GM12891 (cell line): ENCODE results near the gene MGLL.

ENCODE experiments used
- DNase-seq: peaks from one replicate; pipeline ENCODE4 v3.0.0; 2011; ENCODE audit warnings: low spot score; ENCODE audit not compliant: insufficient read length
- FAIRE-seq: peaks from 2 replicates; lab custom pipeline; 2011; peaks lifted over from hg19 to GRCh38; lab: Jason Lieb, UNC
- PAX5 ChIP-seq: IDR thresholded peaks from 2 replicates; pipeline ENCODE4 v1.6.1; 2011; ENCODE audit warnings: low read length, moderate library complexity, mild to moderate bottlenecking; ENCODE audit not compliant: insufficient read depth, severe bottlenecking
- POLR2A ChIP-seq: IDR thresholded peaks from 2 replicates; pipeline ENCODE4 v1.6.1; 2011; ENCODE audit warnings: low read depth, low read length, control low read depth
- POLR2AphosphoS5 ChIP-seq: IDR thresholded peaks from 2 replicates; pipeline ENCODE4 v1.6.1; 2011; ENCODE audit warnings: low read depth, low read length, control low read depth
- POU2F2 ChIP-seq: IDR thresholded peaks from 2 replicates; pipeline ENCODE4 v1.6.1; 2011; ENCODE audit warnings: low read depth, mild to moderate bottlenecking, control low read depth, low read length, moderate library complexity
- SPI1 ChIP-seq: IDR thresholded peaks from 2 replicates; pipeline ENCODE4 v1.6.1; 2011; ENCODE audit warnings: low read depth, low read length, control low read depth
- TAF1 ChIP-seq: IDR thresholded peaks from 2 replicates; pipeline ENCODE4 v1.6.1; 2011; ENCODE audit warnings: low read depth, low read length, control low read depth

MGLL gene

DNA sequence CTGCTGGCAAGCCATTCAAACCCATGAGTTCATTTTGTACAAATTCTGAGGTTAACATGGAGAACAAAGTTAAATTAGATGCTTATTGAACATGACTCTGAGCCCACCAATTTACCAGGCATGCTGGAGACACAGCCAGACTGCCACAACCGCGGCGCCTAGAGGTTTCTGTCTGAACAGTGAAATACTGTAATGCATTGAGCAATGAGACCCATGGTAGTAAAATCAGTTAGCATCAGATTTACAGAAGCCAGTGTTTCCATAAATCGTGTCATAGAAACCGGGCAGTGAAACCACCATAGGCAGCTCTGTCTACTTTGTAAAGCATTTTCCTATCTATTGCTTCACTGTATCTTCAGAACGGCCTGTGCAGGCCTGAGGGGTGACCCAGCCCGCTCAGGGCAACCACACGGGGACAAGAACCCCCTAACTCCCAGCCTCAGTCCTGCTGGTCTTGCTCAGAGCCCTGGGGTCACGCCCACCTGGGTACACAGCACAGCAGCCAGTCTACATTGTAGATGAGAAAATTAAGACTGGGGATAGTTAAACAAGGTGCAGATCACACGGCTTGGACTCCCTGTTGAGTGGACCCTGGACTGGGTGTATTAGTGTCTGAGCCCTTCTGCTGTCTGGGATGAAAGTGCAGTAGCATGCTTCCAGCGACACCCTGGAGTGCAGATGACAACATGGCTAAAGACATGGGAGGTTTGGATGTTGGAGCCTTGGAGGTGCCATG, 44.2 kb downstream of the MGLL start:
- FAIRE-seq (no peak), DNase-seq (no peak)
- no peak for TF ChIP-seq SPI1
- no peak for TF ChIP-seq POU2F2
- no peak for TF ChIP-seq PAX5
- TF ChIP-seq POLR2A, result no peak
- no peak for TF ChIP-seq TAF1
- no peak for TF ChIP-seq POLR2AphosphoS5

GRCh38 chr3:127777332-127777731, 45.0 kb downstream of the MGLL start:
- TF ChIP-seq POLR2AphosphoS5 (no peak), PAX5 (no peak), SPI1 (no peak), POU2F2 (no peak), POLR2A (no peak), TAF1 (no peak)
- FAIRE-seq, result no peak
- no peak for DNase-seq

- FAIRE-seq, result no peak
- DNase-seq, result no peak
- TF ChIP-seq POLR2A, result no peak
- no peak for TF ChIP-seq PAX5
- no peak for TF ChIP-seq SPI1
- no peak for TF ChIP-seq TAF1
- TF ChIP-seq POLR2AphosphoS5, result no peak
- no peak for TF ChIP-seq POU2F2
Measured at GRCh38 chr3:127776347-127776746, 46.0 kb downstream of the MGLL start.

DNA sequence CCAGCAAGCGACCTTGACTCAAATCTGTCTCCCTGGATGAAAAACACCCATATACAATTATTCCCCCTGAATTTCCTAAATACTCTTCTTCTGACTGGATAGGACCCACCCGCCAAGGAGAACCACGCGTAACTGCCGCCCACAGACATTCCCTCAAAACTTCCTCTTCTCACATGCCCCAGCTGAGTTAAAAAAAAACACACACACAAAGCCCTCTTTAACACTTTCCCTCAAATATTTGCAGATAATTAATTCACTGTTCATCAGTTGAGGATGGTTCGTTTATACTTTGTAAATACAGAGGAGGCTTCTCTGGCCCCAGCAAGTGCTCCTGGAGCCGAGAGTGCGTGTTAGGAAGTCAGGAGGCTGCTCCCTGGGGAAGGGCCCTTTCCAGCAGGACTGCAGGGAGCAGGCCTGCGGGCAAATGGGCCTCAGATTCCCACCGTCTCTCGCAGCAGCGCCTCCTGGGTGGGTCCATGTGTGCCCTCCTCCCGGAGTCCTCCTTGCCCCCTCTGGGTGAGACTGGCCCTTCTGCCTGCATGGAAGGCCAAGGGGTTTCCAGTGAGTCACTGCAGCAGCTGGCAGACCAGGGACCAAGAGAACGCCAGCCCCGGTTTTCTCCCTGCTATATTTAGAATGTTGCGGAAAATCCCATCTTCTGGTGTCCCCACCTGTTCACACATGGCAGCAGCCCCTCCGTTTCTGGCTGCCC, 46.8 kb downstream of the MGLL start:
- TF ChIP-seq POLR2AphosphoS5 (no peak), TAF1 (no peak), PAX5 (no peak), POU2F2 (no peak), POLR2A (no peak), SPI1 (no peak)
- DNase-seq (no peak), FAIRE-seq (no peak)

- DNase-seq, result no peak
- no peak for FAIRE-seq
- no peak for TF ChIP-seq TAF1
- TF ChIP-seq POLR2AphosphoS5, result no peak
- TF ChIP-seq PAX5, result no peak
- no peak for TF ChIP-seq POLR2A
- TF ChIP-seq SPI1, result no peak
- no peak for TF ChIP-seq POU2F2
Measured at GRCh38 chr3:127774647-127775046, 47.7 kb downstream of the MGLL start.

DNA sequence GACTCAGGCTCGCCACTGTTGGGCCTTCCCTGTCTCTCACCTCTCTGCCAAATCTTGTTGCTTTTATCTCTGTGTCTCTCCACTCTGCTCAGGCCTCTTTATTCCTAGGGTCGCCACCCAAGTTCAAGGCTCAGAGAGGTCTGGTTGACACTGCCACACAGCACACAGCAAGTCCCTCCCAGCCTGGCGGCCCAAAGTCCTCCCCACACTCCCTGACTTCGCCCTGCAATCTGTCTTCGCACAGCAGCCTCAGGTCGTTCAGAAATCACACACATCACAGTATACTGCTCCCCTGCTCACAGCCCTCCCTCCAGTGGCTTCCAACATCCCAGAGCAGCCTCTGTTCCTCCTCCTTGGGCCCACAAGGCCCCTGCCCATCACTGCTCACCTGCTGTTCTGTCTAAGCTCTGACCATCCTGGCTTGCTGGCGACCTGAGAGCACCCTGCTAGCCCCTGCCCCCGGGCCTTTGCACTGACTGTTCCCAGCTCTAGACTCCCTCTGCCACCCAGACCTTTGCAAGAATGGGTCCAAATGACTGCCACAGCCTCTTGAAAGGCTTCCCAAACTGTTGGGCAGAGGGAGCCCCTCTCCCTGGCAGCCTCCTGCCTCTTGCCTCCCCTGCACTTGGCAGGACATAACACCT, 48.4 kb downstream of the MGLL start:
- no peak for DNase-seq
- FAIRE-seq, result no peak
- TF ChIP-seq SPI1 (no peak), PAX5 (no peak), POU2F2 (no peak), POLR2A (no peak), TAF1 (no peak), POLR2AphosphoS5 (no peak)

DNA sequence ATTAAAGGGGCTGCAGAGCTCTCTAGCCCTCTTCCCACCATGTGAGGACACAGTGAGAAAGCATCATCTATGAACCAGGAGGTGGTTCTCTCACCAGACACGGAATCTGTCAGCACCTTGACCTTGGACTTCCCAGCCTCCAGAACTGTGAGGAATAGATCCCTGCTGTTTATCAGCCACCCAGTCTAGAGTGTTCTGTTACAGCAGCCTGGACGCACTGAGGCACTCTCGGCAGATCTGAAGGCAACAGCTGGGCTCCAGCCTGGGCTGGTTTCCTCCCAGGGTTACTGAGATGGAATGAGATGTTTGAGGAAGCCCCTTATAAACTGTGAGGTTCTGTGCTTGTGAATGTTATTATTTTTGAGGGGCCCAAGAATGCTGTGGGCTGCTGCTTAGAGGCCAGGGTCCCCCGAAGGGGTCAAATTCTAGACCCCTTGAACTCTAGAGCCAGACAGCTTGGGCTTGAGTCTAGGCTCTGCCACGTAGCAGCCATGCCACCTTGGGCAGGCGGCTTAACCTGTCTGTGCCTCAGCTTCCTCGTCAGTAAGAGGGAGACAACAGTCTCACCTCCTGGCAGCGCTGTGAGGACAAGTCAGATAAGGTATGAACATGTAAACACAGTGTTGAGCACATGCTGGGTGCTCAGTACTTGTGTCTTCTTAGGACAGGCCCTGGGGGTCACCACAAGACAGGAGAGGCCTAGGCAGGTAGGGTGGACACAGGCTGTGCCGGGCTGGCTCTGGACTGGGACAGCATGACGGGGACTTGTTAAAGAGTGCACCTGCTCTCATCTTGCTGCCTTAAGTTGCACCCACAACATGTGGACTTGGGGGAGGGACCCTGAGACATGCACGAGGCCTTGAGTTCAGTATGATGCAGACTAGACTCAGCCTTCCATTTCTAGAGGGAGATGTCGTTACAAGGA, 49.2 kb downstream of the MGLL start:
- TF ChIP-seq TAF1 (no peak), POLR2AphosphoS5 (no peak), PAX5 (no peak), POU2F2 (no peak), SPI1 (no peak), POLR2A (no peak)

DNA sequence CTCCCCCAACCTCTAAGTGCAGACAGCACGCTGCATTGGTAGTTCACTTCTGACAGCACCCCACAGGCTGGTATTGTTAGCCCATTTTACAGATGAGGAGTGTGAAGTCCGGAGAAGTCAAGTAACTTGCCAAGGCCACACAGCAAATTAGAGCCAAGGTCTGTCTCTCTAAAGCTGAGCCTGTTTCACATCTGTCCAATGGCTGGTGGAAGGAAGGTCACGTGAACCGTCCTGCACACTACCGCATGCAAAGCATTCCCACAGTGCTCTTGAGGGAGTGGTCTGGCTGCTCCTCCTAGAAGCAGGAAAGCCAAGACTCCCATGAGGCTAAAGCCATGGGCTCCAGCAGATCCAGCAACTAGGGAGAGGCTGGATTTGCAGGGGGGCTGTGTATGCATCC, 50.0 kb downstream of the MGLL start:
- FAIRE-seq, result no peak

More for the DNA sequence above, 49.2 kb downstream of the MGLL start:
- no peak for DNase-seq
- no peak for FAIRE-seq

DNA sequence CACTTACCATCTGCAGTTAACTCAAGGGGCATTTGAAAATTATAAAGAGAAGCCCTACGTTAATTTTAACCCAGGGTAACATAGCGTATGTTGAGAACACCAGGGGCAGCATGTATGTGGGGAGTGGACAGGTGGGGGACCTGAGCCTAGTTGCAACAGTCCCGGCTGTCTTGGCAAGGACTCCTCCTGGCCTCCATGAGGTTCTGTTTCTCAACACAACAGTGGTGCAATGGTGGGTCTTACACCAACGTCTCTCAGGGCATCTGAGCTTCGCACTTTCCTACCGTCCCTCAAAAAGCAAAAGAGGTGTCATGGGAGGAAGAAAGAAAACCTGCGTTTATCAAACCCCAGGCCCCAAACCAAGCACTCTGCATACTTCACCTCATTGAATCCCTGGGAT, 50.6 kb downstream of the MGLL start:
- DNase-seq (no peak), FAIRE-seq (no peak)
- TF ChIP-seq SPI1, result no peak
- TF ChIP-seq PAX5, result no peak
- no peak for TF ChIP-seq POLR2AphosphoS5
- TF ChIP-seq POU2F2, result no peak
- no peak for TF ChIP-seq POLR2A
- no peak for TF ChIP-seq TAF1

More for the DNA sequence above, 50.0 kb downstream of the MGLL start:
- no peak for DNase-seq
- no peak for TF ChIP-seq SPI1
- no peak for TF ChIP-seq POLR2A
- TF ChIP-seq POLR2AphosphoS5, result no peak
- no peak for TF ChIP-seq TAF1
- no peak for TF ChIP-seq POU2F2
